Measurements from ENCODE around the gene SMPX. TPM values are rescaled to one million over a fixed set of nuclear protein-coding genes. Genes with fewer than 3 reads are reported as not detected.

The SMPX gene
- total and polyA plus RNA-seq, 2 experiments from 2014 or later, result not detected

DNA sequence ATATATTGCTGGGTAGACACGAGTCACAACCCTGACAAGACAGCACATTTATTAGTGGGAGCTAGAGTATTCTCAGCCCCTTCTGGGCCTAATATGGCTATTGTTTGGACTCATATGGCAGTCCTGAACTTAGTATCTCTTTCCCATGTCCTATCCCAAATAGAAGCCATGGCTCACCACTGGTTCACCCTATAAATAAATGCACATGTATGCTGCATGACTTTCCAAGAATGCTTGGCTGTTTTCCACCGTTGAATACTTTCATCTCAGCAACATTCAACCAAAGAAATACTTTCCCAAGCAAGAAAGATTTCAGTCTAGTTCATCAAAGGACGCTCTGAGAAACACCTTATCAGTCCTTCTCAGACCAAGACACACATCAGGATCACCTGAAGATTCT, 36.7 kb downstream of the SMPX start (continued):
- TF ChIP-seq, protein P1, sequence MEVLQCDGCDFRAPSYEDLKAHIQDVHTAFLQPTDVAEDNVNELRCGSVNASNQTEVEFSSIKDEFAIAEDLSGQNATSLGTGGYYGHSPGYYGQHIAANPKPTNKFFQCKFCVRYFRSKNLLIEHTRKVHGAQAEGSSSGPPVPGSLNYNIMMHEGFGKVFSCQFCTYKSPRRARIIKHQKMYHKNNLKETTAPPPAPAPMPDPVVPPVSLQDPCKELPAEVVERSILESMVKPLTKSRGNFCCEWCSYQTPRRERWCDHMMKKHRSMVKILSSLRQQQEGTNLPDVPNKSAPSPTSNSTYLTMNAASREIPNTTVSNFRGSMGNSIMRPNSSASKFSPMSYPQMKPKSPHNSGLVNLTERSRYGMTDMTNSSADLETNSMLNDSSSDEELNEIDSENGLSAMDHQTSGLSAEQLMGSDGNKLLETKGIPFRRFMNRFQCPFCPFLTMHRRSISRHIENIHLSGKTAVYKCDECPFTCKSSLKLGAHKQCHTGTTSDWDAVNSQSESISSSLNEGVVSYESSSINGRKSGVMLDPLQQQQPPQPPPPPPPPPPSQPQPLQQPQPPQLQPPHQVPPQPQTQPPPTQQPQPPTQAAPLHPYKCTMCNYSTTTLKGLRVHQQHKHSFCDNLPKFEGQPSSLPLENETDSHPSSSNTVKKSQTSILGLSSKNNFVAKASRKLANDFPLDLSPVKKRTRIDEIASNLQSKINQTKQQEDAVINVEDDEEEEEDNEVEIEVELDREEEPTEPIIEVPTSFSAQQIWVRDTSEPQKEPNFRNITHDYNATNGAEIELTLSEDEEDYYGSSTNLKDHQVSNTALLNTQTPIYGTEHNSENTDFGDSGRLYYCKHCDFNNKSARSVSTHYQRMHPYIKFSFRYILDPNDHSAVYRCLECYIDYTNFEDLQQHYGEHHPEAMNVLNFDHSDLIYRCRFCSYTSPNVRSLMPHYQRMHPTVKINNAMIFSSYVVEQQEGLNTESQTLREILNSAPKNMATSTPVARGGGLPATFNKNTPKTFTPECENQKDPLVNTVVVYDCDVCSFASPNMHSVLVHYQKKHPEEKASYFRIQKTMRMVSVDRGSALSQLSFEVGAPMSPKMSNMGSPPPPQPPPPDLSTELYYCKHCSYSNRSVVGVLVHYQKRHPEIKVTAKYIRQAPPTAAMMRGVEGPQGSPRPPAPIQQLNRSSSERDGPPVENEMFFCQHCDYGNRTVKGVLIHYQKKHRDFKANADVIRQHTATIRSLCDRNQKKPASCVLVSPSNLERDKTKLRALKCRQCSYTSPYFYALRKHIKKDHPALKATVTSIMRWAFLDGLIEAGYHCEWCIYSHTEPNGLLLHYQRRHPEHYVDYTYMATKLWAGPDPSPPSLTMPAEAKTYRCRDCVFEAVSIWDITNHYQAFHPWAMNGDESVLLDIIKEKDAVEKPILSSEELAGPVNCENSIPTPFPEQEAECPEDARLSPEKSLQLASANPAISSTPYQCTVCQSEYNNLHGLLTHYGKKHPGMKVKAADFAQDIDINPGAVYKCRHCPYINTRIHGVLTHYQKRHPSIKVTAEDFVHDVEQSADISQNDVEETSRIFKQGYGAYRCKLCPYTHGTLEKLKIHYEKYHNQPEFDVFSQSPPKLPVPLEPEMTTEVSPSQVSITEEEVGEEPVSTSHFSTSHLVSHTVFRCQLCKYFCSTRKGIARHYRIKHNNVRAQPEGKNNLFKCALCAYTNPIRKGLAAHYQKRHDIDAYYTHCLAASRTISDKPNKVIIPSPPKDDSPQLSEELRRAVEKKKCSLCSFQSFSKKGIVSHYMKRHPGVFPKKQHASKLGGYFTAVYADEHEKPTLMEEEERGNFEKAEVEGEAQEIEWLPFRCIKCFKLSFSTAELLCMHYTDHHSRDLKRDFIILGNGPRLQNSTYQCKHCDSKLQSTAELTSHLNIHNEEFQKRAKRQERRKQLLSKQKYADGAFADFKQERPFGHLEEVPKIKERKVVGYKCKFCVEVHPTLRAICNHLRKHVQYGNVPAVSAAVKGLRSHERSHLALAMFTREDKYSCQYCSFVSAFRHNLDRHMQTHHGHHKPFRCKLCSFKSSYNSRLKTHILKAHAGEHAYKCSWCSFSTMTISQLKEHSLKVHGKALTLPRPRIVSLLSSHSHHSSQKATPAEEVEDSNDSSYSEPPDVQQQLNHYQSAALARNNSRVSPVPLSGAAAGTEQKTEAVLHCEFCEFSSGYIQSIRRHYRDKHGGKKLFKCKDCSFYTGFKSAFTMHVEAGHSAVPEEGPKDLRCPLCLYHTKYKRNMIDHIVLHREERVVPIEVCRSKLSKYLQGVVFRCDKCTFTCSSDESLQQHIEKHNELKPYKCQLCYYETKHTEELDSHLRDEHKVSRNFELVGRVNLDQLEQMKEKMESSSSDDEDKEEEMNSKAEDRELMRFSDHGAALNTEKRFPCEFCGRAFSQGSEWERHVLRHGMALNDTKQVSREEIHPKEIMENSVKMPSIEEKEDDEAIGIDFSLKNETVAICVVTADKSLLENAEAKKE (CRISPR knock-in tag; IDR thresholded peaks at IDR 0.05), result no peak
- no peak for TF ChIP-seq ZNF114 (CRISPR knock-in tag; IDR thresholded peaks at IDR 0.05)

DNA sequence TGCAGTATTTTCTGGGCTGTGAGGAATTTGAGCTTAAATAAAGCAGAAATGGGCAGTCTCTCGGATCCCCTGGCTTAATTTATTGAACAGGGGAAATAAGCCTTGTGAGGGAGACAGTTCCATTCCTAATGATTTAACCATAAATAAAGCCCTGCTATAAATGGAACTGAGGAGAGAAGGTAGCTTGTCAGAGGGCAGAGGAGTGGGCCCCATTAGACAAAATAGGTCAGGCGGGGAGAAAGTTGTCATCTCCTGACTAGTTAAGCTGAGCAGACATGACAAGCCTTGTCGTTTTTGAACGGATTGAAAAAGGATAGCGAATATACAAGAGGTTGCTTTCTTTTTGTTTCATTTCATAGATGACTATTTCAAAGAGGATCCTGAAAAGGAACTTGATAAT, 39.3 kb downstream of the SMPX start:
- no peaks in the 10 kb centered on the region for H3K27me3 Mint-ChIP-seq (ENCODE audit: insufficient read depth, low read depth, poor library complexity)
- TF ChIP-seq ETS1 (IDR thresholded peaks at IDR 0.05), result no peak
- TF ChIP-seq CREB1 (CRISPR knock-in tag; IDR thresholded peaks at IDR 0.05; ENCODE audit: low read depth), result no peak
- no peak for TF ChIP-seq EZH2phosphoT487 (IDR thresholded peaks at IDR 0.05; ENCODE audit: unreplicated experiment)
- TF ChIP-seq, protein P1 (CRISPR knock-in tag; IDR thresholded peaks at IDR 0.05), result no peak
- TF ChIP-seq STAT1 (IDR thresholded peaks at IDR 0.05; ENCODE audit: unreplicated experiment), result no peak
- no peak for TF ChIP-seq POLR2AphosphoS5 (IDR thresholded peaks at IDR 0.05; ENCODE audit: low read depth)
- no peak for TF ChIP-seq EZH2 (IDR thresholded peaks at IDR 0.05; ENCODE audit: low read depth, unreplicated experiment)

More for the DNA sequence above, 39.3 kb downstream of the SMPX start:
- Histone ChIP-seq H3K9me2 (ENCODE audit: insufficient read depth) (no peaks in the 10 kb centered on the region), H2AFZ (no peak overlapping the region), H4K20me1 (replicated peaks; ENCODE audit: insufficient read depth) (no peaks in the 10 kb centered on the region), H3K27me3 (ENCODE audit: insufficient read depth) (no peaks in the 10 kb centered on the region), H3K4me1 (ENCODE audit: insufficient read depth) (no peaks in the 10 kb centered on the region), H3K4me2 (no peak overlapping the region), H3F3A (replicated peaks; ENCODE audit: low read depth) (no peaks in the 10 kb centered on the region), H3K27ac (ENCODE audit: low read depth) (no peak overlapping the region), H3K4me3 (no peak overlapping the region), H3K79me2 (replicated peaks; ENCODE audit: insufficient read depth) (no peaks in the 10 kb centered on the region), H3K36me3 (ENCODE audit: insufficient read depth) (no peaks in the 10 kb centered on the region)
- no peaks in the 10 kb centered on the region; the same call in 2 of the 3 replicates for H3K4me1 Mint-ChIP-seq
- DNase-seq (ENCODE audit: low spot score) (no peak), ATAC-seq (no peak)
- no peak overlapping the region for H3K4me3 Mint-ChIP-seq
- no peaks in the 10 kb centered on the region for H3K9me3 Mint-ChIP-seq
- H3K27ac Mint-ChIP-seq, result no peak overlapping the region
- no peaks in the 10 kb centered on the region for H3K36me3 Mint-ChIP-seq (ENCODE audit: low read depth)
